GM18858 (cell line): ENCODE measurements around the gene GRK4.
"Not testable (repeated sequence)": the region's sequence is repeated elsewhere in the genome, so short reads cannot be mapped to it uniquely, and the experiment has no call there.

Experiments
- ATAC-seq: cut with Tn5 transposase; IDR thresholded peaks from one replicate; pipeline ENCODE4 v1.9.1; 2021; ENCODE audit not compliant: unreplicated experiment

The GRK4 gene

GRCh38 chr4:2963175-2963965, at the start of gene GRK4, which contains the start of gene NOP14:
Gene GRK4 (plus strand): TSS chr4:2963571. CDS start chr4:2964071, 500 bp downstream.
Gene NOP14 (minus strand): TSS chr4:2963406. CDS start chr4:2963319, 87 bp downstream.
- ATAC-seq, result peak; percentile 81

- no peak for ATAC-seq
Observed at GRCh38 chr4:2914256-2915126, 48.9 kb upstream of the GRK4 start.

GRCh38 chr4:2915789-2916188, 47.6 kb upstream of the GRK4 start:
- no peak for ATAC-seq

DNA sequence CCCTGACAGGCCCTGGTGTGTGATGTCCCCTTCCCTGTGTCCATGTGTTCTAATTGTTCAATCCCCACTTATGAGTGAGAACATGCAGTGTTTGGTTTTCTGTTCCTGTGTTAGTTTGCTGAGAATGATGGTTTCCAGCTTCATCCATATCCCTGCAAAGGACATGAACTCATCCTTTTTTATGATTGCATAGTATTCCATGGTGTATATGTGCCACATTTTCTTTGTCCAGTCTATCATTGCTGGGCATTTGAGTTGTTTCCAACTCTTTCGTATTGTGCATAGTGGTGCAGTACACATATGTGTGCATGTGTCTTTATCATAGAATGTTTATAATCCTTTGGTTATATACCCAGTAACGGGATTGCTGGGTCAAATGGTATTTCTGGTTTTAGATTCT, 46.7 kb upstream of the GRK4 start:
- ATAC-seq, result not testable (repeated sequence)

- ATAC-seq, result not testable (repeated sequence)
Observed at GRCh38 chr4:2918300-2918699, 45.1 kb upstream of the GRK4 start.

DNA sequence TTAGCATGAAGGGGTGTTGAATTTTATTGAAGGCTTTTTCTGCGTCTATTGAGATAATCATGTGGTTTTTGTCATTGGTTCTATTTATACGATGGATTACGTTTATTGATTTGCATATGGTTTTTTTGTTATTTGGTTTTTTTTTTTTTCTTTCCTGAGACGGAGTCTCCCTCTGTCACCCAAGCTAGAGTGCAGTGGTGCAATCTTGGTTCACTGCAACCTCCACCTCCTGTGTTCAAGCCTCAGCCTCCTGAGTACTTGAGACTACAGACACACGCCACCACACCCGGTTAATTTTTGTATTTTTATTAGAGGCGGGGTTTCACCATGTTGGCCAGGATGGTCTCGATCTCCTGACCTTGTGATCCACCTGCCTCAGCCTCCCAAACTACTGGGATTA, 44.7 kb upstream of the GRK4 start:
- not testable (repeated sequence) for ATAC-seq

GRCh38 chr4:2922453-2923101, 40.8 kb upstream of the GRK4 start:
- not testable (repeated sequence) for ATAC-seq

DNA sequence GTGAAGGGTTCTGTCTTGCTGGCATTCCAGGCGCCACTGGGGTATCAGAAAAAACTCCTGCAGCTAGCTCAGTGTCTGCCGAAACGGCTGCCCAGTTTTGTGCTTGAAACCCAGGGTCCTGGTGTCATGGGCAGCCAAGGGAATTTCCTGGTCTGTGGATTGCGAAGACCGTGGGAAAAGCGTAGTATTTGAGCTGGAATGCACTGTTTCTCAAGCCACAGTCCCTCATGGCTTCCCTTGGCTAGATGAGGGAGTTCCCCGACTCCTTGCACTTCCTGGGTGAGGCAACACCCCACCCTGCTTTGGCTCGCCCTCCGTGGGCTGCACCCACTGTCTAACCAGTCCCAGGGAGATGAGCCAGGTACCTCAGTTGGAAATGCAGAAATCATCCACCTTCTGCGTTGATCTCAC, 40.2 kb upstream of the GRK4 start:
- no peak for ATAC-seq

- ATAC-seq, result no peak
Observed at GRCh38 chr4:2923668-2924173, 39.6 kb upstream of the GRK4 start.

DNA sequence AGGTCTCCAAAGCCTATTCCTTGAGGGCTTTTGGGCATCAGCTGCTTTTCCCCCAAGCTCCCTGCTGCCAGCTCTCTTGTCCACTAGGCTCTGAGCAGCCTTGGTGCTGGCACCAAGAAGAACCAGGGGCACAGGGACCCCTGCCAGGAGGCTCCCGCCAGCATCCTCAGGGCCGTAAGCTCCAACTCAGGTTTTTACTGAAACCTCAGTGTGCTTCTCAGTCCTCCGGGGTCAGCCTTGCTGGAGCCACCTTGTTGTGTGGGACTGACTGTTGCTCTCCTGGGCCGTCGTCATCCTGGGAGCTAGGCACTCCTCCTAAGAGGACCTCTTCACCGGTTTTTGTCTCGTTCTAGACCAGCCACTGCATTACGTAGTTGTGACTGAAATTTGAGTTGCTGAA, 39.1 kb upstream of the GRK4 start:
- no peak for ATAC-seq

DNA sequence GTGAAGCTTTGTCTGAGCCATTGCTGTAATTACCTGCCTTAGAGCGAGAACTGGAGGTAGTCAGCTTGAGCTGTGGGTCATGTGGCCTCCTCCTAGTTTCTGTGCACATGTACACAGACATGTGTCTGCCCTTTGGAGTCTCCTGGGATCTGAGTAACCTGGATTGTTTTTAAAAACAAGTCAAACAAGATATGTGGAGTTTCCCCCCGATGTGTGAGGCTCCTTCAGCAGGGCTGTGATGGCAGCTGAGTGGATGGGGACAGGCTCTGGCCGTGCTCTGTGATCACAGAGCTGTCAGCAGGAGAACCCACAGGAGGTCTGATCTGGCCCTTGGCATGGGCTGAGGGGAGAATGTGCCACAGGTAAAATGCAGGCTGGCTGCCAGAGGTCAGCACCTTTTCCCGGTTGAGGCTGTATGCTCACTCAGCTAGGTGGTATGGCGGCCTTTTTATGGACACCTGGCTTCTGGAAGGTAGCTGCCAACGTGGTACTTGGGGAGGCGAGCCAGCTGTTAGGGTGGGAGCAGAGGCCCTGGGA, 38.5 kb upstream of the GRK4 start:
- no peak for ATAC-seq

GRCh38 chr4:2925496-2925895, 37.9 kb upstream of the GRK4 start:
- ATAC-seq, result no peak

DNA sequence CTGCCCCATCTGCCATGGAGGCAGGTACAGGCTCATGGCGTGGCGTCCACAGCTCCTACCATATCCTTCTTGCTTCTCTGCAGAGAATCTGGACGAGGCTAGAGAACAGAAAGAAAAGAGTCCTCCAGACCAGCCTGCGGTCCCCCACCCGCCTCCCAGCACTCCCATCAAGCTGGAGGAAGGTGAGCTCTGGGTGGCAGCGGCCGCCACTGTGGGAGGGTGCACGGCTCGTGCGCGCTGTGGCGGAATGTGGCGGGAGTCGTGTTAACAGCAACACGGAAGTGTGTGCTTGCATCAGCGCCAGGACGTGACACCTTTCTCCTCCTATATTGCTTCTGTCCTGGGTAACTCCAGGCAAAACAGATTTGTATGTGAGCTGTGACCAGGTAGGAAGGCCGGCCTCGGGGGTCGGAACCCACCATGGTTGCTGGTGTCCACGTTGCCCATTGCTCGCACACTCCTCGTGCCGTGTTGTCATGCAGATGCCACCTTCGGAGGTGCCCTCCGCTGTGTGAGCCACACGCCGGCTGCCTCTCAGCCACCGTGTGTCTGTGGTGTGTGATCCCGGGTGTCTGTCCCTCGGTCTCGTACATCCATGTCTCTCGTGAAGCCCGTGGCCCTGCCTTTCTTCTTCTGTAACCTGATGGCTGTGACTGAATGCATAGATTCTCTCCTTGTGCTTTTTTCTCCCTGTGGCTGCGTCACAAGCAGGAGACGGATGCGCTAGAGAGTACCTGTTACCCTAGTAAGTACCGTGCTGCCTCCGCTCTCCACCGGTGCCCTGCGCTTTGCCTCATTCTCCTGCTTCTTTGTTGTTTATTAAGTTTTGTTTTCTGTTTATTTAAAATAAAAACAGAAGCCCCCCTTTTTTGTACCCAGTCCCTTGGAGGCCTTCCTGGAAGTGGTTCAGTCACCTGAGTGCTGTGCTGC, 37.2 kb upstream of the GRK4 start:
- no peak for ATAC-seq

- ATAC-seq, result no peak
Observed at GRCh38 chr4:2927016-2927695, 36.2 kb upstream of the GRK4 start.

DNA sequence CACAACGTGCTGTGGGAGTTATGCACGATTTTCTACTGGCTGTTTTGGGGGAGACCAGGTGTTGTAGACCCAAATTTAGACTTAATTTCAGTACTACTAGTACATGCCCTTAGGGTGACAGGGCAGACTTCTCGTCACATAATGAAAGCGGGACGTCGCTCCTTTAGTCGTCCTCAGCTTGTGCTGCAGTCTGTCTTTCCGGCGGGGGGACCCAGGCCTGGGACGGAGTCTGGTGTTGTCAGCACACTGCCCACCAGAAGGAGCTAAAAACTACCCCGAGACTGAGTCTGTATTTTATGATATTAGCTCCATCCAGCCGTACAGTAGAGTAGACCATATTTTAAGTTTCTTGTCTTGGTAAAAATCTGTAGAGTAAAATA, 35.7 kb upstream of the GRK4 start:
- ATAC-seq, result no peak

GRCh38 chr4:2928242-2929176, 34.9 kb upstream of the GRK4 start:
- no peak for ATAC-seq

DNA sequence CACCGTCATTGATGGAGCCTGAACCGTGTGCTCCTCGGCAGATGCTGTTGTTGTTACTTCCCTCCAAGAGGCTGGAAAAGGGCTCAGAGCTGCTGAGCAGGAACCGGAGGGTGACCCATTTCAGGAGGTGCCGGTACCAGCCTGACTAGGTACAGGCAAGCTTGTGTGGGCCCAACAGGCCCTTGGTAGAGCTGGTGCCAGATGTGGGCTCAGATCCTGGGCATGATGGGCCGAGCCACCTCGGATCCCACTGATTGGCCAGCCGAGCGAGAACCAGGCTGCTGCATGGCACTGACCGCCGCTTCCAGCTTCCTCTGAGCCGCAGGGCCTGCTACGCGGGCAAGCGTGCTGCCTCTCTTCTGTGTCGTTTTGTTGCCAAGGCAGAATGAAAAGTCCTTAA, 33.9 kb upstream of the GRK4 start:
- no peak for ATAC-seq

DNA sequence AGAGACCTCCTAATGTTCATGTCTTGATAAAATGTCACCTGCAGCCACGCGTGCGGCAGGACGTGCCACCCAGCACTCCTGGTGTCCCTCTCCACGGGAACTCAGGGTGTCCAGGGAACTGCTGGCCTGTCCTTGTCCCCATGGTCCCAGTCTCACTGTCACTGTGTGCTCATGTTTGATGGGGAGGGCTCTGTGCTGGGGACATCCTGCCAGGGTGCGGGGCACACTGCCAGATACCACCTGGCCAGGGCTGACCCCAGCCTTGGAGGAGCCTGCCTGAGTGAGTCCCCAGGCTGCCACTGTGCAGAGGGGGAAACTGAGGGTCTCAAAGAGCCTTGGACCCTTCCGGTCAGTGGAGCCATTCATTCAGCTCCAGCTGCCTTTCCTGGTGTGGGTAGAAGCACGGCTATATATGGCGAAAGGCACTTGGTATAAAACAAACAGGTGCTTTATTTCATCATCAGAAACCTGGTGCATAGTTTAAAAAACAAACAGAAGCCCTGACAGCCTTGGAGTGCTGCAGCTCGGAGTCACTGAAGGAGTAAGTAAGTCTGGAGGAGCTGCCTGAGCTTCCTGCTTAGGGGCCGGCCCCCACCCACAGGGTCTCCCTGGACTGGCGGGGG, 33.1 kb upstream of the GRK4 start:
- ATAC-seq, result no peak
